PC-3 (cell line): Measurements from ENCODE around the gene ASCC2.

Source experiments
- EZH2 ChIP-seq: fragments of 300-600 bp; sonication (generic); IDR thresholded peaks from one replicate; pipeline ENCODE4 v1.6.1; 2017; ENCODE audit warnings: antibody characterized with exemption, mild to moderate bottlenecking, low read length; ENCODE audit not compliant: unreplicated experiment
- EZH2phosphoT487 ChIP-seq: fragments of 300-600 bp; sonication (generic); IDR thresholded peaks from 2 replicates; pipeline ENCODE4 v1.6.1; 2018; ENCODE audit warnings: mild to moderate bottlenecking, antibody characterized with exemption, low read length, borderline replicate concordance
- TF ChIP-seq, protein P1 (sequence below): fragments of 300-600 bp; sonication (generic); conservative IDR thresholded peaks from 2 replicates; pipeline ENCODE4 v1.5.1; 2017; ENCODE audit warnings: antibody characterized with exemption, low read depth, mild to moderate bottlenecking, low read length

- TF ChIP-seq, protein P1, sequence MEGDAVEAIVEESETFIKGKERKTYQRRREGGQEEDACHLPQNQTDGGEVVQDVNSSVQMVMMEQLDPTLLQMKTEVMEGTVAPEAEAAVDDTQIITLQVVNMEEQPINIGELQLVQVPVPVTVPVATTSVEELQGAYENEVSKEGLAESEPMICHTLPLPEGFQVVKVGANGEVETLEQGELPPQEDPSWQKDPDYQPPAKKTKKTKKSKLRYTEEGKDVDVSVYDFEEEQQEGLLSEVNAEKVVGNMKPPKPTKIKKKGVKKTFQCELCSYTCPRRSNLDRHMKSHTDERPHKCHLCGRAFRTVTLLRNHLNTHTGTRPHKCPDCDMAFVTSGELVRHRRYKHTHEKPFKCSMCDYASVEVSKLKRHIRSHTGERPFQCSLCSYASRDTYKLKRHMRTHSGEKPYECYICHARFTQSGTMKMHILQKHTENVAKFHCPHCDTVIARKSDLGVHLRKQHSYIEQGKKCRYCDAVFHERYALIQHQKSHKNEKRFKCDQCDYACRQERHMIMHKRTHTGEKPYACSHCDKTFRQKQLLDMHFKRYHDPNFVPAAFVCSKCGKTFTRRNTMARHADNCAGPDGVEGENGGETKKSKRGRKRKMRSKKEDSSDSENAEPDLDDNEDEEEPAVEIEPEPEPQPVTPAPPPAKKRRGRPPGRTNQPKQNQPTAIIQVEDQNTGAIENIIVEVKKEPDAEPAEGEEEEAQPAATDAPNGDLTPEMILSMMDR = no peak
- no peak for TF ChIP-seq EZH2
- TF ChIP-seq EZH2phosphoT487 = no peak
Observed at GRCh38 chr22:29750029-29750428, 88.0 kb downstream of the ASCC2 start.
